ENCODE results near the gene PTX3.

PTX3 gene

DNA sequence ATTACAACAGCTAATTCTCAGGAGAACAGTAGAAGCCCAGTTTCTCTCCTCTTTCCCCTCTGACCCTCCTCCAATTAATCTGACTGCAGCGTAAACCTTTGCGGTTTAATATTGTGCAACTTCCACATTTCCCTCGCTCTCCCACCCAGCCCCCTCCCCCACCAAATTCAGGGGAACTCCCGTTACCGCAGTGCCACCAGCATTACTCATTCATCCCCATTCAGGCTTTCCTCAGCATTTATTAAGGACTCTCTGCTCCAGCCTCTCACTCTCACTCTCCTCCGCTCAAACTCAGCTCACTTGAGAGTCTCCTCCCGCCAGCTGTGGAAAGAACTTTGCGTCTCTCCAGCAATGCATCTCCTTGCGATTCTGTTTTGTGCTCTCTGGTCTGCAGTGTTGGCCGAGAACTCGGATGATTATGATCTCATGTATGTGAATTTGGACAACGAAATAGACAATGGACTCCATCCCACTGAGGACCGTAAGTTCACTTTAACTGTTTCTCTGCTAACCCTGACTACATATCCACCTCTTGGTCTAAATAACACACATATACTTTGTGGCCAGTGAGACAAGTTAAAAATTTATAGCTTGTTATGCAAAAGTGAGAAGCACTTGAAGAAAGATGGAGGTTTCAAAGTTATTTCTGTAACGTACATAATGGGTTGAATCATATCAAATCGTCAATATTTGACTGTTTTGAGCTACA lies at the start of gene PTX3:
Gene PTX3 (plus strand): TSS at position 268 of the 709 bp plus-strand sequence. CDS start 84 bp downstream, at position 352.
- no peak for FAIRE-seq

DNA sequence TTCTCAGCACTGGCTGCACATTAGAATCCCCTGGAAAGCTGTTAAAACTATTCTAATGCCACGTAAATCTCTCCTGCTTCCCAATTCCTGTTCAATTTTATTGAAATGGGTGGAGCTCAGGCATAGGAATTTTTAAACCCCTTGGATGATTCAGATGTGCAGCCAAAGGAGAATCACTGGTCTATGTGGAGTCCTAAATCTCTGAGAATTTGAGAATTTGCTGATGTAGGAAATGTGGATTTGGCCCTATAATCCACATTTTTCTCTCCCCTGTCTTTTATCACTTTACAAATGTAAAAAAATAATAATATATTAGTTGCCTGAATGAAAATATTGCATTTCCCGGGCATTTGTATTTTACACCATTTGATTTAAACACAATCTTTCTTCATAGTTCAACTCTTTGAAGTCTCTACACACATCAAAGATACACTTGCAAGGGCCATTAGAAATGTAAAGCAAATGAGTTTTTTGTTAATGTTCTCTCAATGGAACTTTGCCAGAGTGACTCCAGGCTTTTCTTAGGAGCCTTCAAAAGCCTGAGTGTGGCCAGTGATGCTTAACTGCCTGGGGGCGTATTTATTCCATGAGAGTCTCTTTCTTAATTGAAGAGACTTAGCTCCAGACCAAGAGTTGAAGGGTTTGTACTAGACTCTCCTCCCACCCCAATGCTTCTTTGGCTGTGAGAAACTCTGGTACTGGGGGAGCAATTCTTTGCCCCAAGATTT lies 48.8 kb upstream of the PTX3 start:
- FAIRE-seq: no peak

DNA sequence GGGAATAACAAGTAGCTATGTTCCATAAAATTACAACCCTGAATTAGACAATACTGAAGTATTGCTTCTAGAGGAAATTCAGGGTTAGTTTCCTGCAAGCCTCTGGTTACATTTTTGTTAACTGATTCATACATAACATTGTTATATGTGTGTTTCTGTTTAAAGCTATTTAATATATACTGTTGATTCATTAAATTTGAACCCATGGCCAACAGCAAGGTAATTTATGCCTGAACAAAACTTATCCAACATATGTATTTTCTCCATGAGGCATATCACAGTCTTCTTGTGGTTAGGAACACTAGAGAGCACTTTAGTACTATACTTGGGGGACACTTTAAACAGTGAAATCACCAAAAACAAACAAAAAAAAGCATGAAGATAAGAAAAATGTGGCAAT lies 47.7 kb upstream of the PTX3 start:
- no peak for FAIRE-seq

DNA sequence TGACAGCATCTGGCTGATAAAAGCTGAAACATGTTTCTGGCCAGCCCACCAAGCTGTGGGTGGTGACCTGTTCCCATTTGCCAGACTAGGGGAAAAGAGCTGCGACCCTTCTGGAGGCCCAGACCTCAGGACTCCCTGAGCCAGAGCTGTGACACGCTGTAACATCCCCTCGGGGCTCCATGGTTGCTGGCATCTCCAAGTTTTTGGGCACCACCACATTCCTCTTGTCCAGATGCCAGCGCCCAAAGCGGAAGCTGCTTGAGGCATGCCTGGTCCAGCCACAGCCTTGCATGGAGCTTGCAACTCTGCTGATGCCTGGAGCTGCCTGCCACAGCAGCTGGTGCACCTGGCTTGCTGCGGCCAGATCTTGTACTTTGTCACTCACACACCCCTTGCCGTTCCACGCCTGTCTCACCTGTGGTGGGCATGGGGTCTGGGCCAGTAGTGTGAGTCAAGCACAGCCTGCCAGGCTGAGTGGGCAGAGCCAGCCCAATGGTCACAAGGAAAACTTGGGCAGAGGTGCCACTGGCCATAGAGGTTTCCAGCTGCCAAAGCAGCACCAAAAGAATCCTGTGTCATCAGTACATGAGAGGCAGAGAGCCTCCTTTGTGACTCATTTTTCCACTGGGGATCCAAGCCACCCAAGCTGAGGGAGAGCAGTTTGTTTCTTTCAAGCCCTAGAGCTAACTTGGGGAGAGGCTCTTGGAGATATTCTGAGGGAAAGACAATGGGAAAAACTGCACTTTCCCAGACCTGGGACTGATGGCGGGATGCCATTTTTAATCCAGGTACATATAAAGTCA lies 45.7 kb upstream of the PTX3 start:
- no peak for FAIRE-seq

DNA sequence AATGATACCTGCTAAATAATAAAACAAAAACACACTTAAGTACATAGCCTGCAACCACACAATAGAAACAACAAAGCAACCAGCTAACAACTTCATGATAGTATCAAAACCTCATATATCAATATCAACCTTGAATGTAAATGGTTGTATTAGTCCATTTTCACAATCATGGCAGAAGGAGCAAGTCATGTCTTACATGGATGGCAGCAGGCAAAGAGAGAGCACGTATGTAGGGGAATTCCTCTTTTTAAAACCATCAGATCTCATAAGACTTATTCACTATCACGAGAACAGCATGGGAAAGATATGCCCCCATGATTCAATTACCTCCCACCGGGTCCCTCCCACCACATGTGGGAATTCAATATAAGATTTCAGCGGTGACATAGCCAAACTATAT lies 44.5 kb upstream of the PTX3 start:
- FAIRE-seq: no peak

DNA sequence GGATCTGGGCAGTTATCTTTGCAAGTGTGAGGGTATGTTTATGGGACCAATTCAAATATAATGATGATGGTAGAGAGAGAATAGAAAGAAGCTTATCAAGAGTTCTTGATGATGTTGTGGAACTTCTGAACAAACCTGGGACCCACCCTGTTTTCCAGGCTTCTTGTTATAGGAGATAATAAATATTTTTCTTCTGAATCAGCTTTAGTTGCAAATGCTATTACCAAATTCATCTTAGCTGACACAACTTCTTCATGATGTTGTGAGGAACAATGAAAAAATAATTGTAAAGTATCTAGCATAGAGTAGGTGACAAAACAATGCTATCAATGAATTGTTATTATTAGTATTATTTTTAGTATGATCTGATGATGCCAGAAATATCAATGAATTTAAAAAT lies 43.5 kb upstream of the PTX3 start:
- FAIRE-seq: no peak

DNA sequence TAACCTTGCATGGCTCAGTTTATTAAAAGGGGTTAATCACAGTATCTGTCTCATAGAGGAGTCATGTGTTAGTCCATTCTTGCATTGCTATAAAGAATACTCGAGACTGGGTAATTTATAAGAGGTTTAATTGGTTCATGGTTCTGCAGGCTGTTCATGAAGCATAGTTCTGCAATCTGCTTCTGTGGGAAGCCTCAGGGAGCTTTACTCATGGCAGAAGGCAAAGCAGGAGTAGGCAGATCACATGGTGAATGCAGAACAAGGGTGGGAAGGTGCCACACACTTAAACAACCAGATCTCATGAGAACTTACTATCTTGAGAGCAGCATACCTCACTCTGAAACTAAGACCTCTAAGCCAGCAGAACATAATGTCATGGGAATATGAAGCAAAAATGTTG lies 42.2 kb upstream of the PTX3 start:
- FAIRE-seq: no peak

DNA sequence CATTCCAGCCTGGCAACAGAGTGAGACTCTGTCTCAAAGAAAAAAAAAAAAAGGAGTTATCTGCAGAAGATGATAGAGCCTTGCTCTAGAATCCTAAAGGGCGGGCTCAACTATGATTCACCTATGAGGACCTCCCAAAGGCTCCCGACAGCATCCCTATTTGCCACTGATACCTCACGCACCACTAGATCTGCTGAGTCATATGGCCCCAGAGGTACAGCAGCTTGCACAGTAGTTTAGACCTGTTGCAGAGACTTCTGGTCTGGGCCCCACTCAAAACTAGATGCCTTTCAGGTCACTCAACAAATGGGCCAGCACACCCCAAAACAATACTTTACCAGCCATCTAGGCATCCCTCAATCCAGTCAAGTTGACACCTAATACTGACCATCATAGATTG lies 38.1 kb upstream of the PTX3 start:
- FAIRE-seq: no peak

DNA sequence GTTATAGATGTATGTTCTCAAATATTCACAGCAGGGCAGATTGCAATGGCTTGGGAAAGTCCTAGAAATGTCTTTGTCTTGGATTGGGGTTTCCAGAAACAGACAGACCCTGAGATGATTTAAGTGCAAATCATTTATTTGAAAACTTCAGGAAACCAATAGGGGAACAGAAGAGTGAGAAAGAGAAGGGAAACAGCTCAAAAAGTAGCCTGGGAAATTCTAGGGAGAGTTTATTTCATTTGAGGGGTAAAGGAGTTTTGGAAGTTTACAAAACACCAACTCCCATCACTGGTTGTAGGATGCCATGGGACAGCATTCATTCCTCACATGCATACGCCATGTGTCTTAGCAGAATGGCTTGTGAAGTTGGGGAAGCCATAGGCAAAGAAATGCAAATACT lies 32.3 kb upstream of the PTX3 start:
- FAIRE-seq: no peak

DNA sequence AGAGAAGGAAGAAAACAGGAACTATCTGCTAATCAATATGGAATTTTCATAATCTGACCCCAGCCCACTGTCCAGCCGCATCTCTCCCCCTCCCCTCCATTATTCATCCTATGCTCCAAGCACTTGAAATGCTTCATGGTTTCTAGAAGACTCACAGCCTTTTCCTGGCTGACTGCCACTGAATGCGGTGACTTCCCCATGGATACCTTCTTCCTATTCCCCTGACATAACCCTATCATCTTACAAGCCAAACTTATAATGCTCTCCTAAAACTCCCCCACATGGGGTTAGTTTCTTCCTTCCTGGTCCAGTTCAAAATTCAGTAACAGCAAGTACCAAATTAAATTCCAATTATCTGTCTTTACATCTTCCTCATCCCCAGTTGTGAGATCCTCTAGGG lies 31.2 kb upstream of the PTX3 start:
- no peak for FAIRE-seq

DNA sequence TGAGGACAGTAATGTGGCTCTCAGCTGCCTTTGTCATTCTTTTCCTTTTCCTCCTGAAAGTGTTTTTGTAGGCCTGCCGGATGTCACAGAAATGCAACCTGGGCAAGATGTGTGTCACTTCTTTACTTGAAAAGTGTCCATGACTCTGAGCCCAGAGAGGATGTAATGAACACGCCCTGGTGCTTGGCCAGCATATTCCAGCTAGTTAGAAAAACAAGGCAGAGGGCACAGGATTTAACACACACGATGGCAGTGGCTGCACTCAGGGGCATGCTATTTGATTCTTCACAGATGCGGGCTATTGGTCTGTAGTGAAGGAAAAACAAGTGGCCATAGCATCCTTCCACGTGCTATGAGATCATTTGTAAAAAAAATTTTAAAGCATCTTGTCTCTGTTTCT lies 30.3 kb upstream of the PTX3 start:
- no peak for FAIRE-seq

DNA sequence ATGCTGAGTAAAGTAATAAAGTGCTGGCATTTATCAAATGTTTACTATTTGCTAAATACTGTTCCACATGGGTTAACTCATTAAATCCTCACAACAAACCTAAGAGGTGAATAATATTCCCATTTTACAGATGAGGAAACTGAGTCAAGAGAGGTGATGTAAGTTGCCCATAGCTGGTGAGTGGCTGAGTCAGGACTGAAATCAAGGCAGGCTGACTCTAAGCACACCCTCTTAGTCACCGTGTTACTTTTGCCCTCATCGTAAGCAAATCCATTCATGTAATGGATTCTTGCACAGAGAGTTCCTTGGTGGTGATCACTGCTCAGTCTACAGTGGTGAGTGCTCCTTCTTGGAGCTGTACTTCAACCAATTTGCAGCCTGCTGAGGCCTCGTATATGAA lies 28.9 kb upstream of the PTX3 start:
- FAIRE-seq: no peak

DNA sequence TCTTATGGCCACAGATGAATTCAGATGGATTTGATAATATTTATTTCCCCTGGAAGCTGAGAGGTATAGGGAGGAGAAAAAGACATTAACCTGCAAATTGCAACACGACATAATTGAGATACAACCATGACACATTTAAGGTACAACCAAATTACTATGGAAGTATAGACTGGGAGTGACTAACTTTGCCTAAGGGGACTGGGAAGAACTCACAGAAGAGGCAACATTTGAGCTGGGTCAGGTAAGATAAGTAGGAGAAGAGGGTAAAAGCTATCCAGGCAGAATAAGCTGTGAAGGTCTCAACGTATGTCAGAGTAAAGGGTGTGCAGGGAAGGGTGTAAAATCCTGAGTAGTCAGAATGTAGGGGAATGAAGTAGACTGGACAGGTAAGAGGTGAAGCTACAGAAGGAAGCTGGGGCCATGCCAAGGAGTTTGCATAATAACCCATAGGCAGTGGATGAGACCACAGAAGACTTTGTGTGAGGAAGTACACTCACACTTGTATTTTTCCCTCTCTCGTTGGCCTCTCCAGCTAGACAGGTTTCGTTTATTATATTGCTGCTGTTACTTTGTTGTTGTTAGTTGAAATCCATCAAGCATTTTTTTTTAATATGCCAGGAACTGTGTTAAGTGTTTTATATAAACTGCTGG lies 28.0 kb upstream of the PTX3 start:
- no peak for FAIRE-seq

DNA sequence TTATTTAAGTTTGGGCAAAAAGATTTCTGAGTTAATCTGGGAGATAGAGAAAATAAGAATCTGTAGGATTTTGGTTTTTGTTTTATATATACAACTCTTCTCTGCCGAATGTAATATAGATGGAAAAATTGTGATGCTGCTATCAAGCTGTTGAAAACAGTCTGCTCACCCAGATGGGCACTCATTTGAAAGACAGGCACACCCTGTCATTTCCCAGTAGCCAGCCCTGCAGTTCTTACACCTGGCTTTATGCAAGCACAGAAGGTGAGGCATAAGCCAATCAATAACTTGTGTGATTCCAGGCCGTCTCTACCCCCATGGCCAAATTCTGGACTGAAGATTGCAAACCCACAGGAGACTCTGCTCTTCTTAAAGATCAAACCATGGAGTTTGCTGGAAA lies 27.1 kb upstream of the PTX3 start:
- no peak for FAIRE-seq

DNA sequence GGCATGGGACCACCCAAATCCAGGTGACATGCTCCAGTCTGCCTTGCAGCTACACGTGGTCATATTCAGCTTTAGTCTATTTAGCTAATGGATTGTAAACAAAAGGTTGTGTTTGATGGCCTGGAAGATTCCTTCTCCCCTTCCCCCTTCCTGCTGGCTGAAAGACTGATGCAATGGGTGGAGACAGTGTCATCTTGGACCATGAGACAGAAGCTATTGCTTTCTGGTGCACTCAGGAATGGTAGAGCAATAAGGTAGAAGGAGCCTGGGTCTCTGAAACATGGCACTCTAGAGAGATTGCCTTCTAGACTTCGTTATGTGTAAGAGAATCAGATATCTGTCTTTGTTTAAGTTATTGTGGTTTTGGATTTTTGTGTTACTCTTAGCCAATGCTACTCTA lies 25.7 kb upstream of the PTX3 start:
- no peak for FAIRE-seq

DNA sequence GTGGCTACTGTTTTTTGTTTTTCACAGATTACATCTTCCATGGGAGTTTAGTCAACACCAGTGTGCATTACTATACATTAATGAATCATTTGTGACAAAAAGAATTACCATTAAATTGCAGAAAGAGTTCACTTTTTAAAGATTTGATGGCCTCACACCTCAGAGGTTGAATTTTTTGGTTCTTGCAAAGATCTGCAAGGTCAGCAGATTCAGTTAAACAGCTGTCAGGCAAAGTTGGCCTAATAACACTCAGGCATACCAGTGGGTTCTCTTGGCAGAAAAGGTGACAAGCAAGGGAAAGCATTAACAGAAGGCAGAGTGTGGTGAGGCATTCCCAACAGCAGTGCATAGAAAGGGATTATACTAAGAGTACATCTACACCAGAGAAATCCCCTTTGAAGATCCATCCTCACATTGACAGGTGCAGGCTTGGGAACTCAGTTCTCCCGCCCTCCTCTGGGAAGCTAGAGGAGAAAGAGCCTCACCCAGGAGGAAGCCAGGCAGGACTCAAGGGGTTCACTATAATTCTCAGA lies 24.3 kb upstream of the PTX3 start:
- no peak for FAIRE-seq

DNA sequence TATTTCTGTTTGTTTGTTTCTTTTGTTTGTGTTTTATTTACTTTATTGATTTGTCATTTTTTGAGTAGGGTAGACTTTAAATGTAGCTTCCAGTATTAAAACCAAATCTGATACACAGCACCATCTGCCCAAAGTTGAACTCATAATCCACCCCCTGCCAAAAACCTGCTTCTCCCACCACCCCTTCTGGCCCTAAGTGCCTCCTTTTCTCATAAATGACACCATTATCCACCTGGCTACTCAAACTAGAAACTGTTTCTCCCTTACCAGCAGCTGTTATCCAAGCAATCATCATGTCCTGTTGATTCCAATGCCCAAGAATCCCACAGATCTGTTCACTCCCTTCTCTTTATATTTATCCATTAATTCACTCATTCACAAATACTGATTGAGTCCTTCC lies 21.8 kb upstream of the PTX3 start:
- FAIRE-seq: no peak

DNA sequence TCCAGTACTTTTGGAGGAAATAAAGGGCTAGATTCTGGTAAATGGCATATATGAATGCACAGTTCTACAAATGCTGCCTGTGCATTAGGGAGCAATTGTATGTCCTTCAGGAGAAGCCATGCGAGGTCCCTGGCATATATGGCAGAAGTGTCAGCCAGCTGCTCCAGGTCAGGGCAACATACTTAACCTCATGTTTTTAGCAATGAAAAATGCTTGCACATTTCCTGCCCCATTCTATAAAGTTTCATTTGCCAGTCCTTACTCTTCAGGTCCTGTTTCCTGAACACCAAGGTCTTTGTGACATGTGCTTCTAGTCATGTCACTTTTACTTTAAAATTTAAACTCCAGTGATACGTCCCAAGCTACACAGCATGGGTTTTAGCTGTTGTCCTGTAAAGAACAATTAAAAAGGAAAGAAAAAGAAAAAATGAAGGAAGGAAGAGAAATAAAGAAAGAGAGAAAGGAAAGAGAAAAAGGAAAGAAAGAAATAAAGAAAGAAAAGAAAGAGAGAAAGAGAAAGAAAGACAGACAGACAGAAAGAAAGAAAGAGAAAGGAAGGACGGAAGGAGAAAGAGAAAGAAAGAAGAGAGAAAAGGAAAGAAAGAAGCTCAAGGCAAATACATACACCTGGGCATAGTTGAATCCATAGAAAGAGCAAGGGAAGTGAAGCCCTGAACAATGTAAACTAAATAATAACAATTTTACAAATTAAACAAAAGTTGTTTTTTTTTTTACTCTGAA lies 20.1 kb upstream of the PTX3 start:
- no peak for FAIRE-seq

DNA sequence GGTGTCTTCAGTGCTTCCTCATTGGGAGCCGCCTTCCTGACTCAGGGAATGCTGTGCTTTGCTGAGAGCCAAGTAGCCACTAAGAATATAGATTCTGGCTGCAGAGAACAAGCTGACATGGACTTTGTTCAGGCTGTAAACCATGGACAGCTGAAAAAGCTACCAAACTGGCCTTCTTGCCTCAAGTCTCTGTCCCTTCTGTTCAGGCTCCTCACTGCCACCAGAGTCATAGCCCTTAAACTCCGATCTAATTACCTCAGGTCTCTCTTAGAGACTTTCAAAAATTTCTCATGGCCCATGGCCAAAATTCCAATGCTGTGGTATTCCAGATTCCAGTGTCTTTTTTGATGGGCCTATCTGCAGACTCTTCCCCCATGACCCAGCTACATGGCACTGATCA lies 19.4 kb upstream of the PTX3 start:
- FAIRE-seq: no peak

DNA sequence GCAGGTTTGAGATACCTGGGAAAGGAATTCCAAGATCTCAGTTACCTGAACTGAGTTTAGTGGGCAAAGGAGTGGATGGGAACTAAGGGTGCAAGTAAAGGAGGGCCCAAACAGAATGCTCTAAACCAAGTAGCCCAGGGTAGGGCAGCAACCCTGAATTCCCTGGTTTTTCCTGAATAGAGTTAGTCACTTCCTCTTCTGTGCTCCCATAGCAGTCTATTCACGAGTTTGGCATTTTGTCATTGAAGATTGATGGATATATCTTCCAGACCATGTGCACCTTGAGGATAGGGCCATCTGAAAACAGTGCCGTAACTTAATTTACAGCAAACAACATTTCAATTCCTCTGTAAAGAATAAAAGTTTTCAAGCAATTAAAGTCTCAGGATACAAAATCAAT lies 18.5 kb upstream of the PTX3 start:
- no peak for FAIRE-seq

DNA sequence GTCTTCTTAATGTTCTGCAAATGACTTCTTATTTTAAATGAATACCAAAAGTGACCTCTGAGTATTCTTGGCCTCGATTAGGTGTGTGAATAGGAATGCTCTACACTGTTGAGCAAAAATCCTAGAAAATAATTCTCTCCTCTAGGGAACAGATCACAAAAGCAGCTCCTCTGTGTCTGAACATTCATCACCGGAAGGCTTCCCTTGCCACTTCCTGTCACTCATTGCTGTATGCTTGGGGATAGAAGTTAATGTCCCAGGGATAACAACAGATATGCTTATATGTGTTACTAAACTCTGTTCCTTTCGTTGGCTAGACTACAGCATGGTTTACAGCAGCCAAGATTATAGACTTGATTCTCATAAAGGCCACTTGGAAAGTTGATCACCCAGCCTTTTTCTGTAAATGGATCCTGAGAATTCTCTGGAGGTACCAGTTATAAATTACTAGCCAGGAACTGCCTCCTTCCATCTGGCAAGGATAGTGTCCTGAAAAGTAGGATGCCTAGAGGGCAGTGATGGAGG lies 16.0 kb upstream of the PTX3 start:
- FAIRE-seq: no peak

DNA sequence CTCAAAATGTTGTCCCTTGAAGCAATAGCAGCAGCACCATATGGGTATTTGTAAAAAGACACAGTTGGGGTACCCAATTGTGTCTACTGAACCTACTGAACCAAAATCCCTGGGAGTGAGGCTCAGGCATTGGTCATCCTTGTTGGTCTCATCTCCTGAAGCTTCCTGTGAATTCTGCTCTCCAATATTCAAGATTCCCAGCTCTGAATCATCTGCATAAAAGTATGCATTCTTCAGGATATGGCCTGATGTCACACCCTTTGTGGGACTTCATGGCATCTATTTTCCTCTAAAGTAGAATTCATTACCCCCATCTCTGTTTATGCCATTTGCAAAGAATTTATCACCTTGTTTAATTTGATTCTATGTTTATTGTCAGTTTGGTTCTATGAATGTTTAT lies 13.3 kb upstream of the PTX3 start:
- no peak for FAIRE-seq

Measured in islet of Langerhans (tissue), 1 donor.